NCI-H82 treated with DMSO at 0.1 percent for 48 hours (cell line): ENCODE measurements around the gene SPINK4.
A peak's percentile ranks its signal among the peaks of the same experiment; 100 is the strongest.

Experiments used
- DNase-seq: peaks from one replicate; lab custom pipeline; 2025; ENCODE audit not compliant: unreplicated experiment; lab: John Stamatoyannopoulos, UW

The SPINK4 gene, protein sequence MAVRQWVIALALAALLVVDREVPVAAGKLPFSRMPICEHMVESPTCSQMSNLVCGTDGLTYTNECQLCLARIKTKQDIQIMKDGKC

DNA sequence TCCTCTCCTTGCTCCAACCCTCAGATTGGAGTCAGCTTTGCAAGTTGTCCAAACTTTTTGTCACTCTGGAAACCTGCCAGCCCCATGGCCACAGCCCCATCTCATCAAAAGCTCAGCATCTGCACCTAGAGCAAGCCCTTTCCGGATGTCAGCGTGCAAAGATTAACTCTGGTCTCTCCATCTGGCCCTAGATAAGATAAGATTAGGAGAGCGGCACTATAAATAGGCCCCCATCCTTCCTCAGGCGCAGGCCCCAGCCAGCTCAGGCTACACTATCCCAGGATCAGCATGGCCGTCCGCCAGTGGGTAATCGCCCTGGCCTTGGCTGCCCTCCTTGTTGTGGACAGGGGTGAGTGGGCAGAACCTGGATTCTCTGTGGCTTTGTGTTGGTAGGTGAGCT, at the start of gene SPINK4:
Gene SPINK4 (plus strand): TSS at position 247 of the 400 bp plus-strand sequence. CDS start 42 bp downstream, at position 289.
- DNase-seq = peak; percentile 92

DNA sequence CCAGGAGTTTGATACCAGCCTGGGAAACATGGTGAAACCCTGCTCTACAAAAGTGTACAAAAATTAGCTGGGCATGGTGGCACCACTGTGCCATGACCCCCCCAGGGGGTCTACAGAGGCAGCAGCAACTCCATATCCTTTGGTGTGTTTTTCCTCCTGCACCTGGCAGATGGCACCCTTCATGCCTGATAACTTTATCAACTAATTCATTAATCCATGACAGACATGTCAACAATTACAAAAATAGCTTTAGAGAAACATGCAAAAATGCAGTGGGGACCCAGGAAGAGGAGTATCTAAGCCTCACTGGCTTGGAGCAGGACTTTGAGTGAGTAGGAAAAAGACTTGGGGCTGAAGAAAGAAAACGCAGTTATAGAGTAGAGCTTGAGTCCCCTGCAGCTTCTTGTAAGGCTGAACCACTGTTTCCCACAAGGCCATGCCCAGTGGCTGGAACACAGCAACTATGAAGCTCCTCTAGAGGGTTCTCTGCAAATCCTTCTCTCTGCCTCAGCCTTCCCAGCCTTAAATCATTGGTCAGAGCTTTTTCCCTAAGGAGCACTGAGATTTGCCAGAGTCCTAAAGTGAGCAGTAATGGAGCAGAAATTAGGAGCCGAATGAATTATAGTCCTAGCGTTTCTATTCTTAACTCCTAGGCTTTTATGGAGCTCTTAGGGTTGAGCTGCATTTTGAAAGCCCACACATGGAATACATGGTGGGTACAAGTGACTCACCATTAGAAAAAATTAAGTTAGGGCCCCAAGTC, 47.3 kb upstream of the SPINK4 start:
- no peak for DNase-seq

DNA sequence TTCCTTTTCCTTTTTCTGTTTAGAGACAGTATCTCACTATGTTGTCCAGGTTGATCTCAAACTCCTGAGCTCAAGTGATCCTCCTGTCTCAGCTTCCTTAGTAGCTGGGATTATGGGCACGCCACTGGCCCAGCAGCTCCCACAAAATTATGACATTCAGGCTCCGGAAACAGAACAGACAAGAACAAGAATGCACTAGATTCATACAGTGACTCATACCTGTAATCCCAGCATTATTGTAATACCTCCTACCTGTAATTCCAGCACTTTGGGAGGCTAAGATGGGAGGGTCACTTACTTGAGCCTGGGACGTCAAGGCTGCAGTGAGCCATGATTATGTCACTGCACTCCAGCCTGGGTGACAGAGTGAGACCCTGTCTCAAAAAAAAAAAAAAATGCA, 46.1 kb upstream of the SPINK4 start:
- DNase-seq = no peak

DNA sequence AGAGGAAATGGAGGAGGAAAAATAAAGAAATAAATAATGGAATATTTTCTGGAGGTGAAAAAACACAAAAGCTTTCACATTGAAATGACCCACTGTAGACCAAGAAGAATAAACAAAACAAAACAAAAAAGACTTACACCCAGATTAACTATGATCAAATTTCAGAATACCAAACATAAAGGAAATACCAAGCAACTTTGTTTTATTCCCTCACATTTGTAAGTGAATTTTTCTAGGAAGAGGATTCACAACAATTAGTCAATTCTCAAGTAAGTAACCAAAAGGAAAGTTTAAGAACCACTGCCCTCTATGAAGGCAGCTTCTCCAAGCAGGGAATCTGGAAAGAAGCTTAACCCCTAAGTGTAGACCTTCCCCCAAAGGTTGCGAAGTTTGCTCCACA, 43.2 kb upstream of the SPINK4 start:
- DNase-seq = no peak

DNA sequence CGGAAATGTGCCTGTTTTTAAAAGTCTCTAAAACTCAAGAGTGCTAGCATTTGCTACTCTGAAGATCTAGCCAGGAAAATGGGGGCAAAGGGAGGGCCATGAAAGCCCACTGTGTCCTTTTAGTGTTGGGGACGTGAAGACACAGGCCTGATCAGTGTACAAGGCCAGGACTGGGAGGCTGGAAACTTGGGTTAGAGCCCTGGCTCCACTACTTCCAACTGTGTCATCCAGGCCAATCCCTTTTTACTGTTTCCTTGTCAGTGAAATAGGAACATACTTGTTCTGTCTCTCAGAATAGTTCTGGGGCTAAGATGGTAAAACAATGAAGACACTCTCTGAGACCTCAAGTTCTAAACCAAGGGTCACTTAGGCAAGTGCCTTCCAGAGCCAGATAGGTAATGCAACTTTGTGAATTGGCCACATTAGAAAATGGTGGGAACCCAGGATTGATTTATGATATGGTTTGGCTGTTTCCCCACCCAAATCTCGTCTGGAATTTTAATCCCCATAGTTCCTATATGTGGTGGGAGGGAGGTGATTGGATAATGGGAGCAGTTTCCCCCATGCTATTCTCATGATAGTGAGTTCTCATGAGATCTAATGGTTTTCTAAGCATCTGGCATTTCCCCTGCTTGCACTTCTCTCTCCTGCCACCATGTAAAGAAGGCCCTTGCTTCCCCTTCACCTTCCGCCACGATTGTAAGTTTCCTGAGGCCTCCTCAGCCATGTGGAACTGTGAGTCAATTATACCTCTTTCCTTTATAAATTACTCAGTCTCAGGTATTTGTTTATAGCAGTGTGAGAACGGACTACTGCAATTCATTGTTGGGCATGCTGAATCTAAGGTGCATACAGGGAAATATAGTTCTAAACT, 42.5 kb upstream of the SPINK4 start:
- no peak for DNase-seq

DNA sequence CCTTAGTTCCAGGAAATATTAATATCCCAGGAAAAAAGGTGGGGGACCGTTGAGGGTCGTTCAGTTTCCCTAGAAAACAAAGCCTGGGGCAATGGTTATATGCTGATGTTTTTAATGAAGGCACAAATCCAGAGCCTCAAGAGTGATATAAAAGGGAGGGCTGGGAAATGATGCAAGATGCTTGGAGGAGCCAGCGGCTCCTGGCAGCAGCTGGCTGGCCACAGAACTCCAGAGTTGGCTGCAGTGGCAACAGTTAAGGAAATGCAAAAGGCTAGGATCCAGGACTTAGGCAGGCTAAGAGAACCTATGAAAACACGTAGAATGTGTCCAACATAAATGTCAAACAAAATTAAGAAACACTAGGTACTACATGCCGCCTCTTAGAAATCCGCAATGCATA, 41.8 kb upstream of the SPINK4 start:
- DNase-seq = no peak

DNA sequence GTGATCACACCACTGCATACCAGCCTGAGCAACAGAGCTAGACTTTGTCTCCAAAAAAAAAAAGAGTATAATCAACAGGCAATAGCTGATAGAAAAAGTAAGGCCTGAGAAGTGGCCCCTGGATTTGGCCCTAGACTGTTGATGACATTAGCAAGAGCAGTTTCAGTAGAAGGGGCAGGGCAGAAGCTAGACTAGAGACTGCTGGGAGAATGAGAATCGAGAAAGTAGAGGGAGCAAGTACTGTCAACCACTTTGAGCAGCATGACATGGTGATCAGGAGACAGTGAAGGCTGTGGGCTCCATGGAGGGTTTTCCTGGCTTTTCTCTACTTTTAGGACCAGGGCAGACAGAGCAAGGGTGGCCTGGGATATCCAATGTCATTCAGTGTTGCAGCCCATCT, 37.9 kb upstream of the SPINK4 start:
- no peak for DNase-seq

DNA sequence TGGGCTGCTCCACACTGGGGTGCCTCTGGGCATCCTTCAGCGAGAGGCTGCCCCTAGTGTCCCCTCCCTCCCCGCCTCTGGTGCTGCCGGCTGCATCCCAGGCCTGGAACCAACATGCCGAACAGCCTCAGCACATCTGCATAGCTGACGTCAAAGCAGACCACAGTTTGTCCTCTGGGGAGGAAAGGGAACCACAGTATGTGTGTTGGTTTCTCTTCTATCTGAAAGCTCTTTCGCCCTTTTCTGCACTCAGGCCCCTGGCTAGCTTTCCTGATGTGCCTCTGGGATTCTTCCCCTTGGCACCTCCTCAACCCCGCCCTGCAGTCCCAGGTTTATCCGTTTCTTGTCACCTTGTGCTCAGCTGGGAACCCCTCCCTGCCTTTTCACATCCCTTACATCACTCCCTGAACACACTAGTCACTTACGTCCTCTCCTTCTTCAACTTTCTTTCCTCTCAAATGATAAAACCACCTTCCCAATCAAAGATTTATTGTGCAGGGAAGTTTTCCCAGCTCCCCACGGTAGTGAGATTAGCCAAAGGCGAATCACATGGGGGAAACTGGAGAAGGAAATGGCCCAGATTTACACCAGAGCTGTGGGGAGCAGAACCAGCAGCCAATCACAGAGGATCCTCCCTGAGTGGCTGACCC, 37.3 kb upstream of the SPINK4 start:
- DNase-seq = no peak

DNA sequence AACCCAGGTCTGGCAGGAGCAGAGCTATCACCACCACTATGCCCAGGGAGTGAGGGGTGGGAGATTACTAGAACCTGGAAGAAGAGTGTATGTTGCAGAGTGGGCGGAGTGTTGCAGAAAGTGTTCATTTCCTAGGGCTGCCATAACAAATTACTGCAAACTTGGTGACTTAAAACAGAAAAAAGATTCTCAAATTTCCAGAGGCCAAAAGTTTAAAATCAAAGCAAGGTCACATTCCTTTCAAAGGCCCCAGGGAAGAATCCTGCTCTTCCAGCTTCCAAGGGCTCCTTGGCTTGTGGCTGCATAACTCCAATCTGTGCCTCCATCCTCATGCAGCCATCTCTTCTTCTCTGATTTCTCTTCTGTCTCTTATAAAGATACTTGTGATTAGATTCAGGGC, 30.6 kb upstream of the SPINK4 start:
- no peak for DNase-seq

DNA sequence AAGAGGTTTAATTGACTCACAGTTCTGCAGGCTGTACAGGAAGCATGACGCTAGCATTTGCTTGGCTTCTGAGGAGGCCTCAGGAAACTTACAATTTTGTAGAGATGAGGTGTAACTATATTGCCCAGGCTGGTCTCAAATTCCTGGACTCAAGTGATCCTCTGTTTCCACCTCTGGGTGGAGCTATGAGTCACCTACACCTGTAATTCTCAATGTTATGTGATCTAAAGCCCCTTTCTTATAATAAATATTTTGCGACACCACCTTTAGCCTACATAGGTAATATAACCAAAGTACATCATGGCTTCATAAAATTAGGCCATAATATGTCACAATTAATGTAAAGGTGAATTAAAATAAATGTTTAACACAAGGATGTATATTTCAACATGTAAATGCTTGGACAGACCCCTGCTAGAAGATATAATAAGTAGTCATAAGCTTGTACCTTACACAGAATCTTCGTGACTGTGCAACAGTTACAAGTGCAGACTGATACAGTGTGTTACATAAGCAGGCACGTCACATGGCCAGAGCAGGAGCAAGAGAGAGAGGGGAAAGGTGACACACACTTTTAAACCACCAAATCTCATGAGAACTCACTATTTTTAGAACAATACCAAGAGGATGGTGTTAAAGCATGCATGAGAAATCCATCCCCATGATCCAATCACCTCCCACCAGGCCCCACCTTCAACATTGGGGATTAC, 29.8 kb upstream of the SPINK4 start:
- DNase-seq = no peak

DNA sequence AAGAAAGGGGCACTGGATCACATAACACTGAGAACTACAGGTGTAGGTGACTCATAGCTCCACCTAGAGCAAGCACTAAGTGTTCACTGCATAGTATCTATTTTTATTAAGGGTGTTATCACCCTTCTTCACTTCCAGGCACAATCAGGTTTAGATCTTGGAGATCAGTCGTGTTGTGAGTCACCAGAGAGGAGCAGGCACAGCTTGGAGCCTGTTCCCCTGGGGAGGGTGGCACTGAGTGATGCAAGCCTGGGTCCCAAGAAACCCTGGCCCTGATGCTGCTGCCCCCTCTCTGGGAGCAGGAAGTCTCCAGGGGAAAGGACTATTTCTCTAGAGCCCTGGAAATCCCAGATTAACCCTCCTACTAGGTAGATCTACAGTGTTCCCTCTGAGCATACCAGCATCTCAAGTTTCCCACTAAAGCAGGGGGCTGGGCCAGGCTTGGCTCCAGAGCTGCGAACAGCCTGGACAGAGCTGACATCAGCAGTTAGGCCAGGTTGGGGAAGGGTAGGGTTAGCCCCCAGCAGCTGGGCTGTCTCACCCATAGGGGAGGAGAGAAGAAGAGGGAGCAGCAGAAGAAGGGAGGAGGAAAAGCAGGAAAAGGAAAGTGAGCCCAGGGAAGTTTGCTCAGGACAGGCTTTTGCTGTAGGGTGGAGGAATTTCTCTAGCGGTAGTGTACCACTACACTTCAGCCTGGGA, 28.1 kb upstream of the SPINK4 start:
- DNase-seq = peak; percentile 46

DNA sequence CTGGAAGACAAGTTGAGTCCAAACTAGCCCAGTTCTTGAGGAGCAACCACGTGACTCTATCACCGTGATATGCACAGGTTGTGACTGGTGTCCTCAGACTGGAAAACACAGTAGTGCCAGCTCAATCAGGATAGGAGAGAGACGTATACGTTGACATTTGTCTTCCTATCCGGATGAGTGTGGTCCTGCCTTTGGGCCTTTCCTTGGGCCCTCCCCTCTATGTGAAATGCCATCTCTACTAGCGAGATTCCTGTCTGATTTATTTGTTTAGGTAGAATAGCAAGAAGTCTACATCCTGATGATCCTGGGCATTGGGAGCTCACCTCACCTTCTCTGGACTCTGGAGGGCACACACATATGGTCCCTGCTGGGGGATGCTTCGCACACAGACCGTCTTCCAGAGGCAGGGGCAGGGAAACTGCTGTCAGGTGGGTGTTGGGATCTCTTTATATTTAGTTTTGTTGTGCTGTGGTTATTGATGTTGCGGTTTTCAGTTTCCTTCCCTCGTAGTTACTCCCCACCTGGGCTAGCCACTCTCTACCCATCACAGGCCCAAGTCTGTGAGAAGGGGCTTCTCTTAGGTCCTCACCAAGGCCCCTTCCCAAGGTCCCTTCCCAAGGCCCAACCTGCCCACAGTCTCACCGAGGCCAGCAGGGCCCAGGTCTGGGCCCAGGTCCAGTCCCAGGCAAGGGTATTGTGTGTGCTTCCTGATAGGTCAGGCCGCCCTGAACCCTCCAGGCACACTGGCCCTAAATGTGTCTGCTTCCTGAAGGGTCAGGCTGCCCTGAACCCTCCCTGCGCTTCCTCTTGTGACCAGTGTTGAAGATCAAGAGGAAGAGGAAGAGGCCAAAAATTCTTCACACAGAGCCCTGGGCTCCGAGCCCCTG, 19.0 kb upstream of the SPINK4 start:
- DNase-seq = no peak

DNA sequence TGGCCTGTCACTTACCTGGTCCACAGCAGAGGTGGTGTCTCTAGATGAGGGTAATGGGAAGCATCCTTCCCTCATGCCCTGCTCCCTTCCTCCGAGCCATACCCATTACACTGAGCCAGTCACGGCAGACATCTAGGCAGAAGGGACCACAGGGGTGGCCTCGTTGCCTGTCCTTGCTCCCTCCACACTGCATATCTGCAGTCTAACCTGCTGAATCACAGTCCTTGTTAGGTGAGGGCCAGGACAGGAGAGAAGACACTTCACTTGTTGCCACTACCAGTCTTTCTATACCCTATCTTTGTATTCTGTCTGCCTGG, 18.4 kb upstream of the SPINK4 start:
- DNase-seq = no peak

DNA sequence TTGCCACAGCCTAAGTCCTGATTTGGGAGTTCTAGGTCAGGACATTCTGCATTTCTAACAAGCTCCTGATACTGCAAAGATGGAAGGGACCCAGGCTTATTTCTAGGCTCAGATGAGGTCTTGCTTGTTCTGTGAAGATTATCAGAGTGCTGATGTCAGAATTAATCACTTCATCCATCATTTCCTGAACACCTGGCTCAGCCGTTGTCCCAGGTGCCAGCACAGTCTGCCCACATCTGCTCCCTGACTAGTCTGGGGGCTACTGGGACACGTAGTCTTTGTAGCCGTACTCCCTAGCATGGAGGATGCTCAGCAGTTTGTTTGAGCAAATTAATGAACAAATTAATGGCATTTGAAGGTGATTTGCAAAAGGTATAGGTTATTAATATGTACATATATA, 17.9 kb upstream of the SPINK4 start:
- DNase-seq = peak; percentile 30

DNA sequence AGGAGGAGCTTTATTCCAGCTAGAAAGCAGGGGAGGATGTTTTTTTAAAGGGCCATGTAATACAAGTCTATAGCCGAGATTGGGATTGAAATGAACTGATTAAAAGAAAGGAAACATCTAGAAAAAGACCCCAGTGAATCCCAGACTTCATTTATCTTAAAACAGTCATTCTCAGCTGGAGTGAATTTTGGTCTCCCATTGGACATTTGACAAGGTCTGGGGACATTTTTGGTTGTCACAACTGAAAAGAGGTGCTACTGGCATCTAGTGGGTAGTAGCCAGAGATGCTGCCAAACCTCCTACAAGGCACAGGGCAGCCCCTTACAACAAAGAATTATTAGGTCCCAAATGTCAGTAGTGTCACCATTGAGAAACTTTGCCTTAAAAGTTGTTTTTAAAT, 16.3 kb upstream of the SPINK4 start:
- no peak for DNase-seq

DNA sequence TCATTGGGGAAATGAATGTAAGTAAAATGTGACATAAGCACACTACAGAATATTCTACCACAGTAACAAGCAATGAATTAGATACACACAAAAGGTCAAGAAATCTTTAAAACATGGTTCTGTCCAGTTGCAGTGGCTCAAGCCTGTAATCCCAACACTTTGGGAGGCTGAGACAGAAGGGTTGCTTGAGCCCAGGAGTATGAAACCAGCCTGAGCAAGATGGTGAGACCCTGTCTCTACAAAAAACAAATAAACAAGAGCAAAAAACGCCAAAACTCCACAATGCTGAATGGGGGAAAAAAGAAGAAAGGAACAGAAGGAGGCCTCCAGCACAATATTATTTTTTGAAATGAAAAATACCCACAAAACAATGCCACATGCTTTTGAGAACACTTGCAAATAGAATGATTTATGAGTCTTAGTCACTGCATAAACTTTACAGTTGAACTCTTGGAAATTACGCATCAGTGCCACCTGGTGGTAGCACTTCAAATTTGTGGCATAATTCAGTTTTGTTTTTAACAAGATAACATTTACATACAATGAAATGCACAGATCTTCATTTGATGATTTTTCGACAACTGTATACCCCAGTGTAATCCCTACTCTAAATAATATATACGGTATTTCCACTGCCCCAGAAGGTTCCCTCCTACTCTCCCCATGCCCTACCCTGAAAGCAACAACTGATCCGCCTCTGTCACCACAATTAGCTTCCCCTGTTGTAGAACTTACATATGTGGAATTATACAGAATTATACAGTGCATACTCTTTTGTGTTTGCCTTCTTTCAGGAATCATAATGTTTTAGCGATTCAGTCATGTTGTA, 14.4 kb upstream of the SPINK4 start:
- DNase-seq = no peak

DNA sequence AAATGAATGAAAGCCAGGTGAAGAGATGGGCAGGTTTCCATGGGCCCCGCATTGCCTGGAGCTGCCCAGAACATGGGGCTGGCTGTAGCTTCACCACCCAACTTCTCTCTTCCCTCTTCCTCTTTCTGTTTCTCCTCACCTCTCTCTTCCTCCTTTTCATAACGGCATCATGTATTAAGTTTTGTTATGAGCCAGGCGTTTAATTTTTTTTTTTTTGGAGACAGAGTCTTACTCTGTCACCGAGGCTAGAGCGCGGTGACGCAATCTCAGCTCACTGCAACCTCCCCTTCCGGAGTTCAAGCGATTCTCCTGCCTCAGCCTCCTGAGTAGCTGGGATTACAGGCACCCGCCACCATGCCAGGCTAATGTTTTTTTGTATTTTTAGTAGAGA, 13.0 kb upstream of the SPINK4 start:
- DNase-seq = no peak

DNA sequence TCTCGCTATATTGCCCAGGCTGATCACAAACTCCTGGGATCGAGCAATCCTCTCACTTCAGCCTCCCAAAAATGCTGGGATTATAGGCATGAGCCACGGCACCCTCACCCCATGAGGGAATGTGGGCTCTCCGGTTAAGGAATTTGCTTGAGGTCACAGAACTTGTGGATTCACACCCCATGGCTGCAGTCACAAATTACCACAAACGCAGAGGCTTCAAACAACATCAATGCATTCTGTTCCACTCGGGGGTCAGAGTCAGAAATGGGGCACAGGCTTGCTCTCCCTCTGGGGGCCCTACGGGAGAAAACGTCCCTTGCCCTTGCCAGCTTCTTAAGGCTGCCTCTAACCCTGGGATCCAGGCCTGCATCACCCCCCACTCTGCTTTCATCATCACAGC, 12.2 kb upstream of the SPINK4 start:
- no peak for DNase-seq

DNA sequence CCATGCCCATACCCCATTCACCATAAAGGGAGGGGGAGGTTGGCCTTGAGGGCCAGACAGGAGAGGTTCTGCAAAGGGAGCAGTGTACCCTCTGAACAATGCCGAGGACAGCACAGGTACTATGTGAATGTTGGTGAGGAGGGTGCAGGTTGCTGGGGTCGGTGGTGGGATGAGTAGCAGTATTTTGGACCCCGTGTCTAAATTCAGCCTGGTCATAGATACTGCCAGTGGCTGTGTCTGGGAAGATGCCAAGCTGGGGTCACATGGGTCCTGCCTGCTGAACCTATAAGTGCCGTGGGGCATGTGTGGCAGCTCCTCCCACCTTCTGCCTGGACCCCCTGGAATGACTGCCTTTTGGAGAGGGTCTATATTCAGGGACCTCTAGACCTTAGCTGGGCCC, 11.4 kb upstream of the SPINK4 start:
- DNase-seq = no peak
